Measurements from ENCODE around the gene PPP6R2. TPM values are rescaled to one million over a fixed set of nuclear protein-coding genes. Genes with fewer than 3 reads are reported as not detected.
"Not testable (repeated sequence)": the region's sequence is repeated elsewhere in the genome, so short reads cannot be mapped to it uniquely, and the experiment has no call there.

PPP6R2 gene
- total RNA-seq, 1 donor from 2014 or later = 72.9 TPM

GRCh38 chr22:50317674-50318073 is 25.5 kb upstream of the PPP6R2 start:
- DNase-seq (ENCODE audit: low read depth, low spot score) = no peak

- DNase-seq (ENCODE audit: low read depth, low spot score) = no peak
These were observed 24.8 kb upstream of the PPP6R2 start for GRCh38 chr22:50318356-50318697.

- no peak for DNase-seq (ENCODE audit: low read depth, low spot score)
These were observed 24.3 kb upstream of the PPP6R2 start for GRCh38 chr22:50318698-50319411.

- no peak for DNase-seq (ENCODE audit: low read depth, low spot score)
These were observed 23.6 kb upstream of the PPP6R2 start for GRCh38 chr22:50319503-50319951.

DNA sequence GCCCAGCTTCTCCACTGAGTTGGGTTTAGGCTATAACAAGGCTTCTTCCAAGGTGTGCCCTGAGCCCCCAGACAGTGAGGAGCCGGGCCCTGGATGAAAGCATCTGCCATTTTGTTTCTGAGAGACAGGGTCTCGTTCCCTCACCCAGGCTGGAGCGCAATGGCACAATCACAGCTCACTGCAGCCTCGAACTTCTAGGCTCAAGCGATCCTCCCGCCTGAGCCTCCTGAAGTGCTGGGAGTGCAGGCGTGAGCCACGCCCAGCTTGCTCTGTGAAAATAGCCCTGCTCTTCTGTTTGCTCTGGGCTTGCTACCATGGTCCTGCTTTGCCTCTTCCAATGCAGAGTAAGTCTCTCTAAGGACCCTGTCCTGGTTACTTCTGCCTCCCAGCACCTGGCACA is 23.0 kb upstream of the PPP6R2 start:
- no peak for DNase-seq (ENCODE audit: low read depth, low spot score)

GRCh38 chr22:50320671-50321325 is 22.3 kb upstream of the PPP6R2 start:
- no peak for DNase-seq (ENCODE audit: low read depth, low spot score)

- not testable (repeated sequence) for DNase-seq (ENCODE audit: low read depth, low spot score)
These were observed 20.6 kb upstream of the PPP6R2 start for GRCh38 chr22:50322382-50323104.

DNA sequence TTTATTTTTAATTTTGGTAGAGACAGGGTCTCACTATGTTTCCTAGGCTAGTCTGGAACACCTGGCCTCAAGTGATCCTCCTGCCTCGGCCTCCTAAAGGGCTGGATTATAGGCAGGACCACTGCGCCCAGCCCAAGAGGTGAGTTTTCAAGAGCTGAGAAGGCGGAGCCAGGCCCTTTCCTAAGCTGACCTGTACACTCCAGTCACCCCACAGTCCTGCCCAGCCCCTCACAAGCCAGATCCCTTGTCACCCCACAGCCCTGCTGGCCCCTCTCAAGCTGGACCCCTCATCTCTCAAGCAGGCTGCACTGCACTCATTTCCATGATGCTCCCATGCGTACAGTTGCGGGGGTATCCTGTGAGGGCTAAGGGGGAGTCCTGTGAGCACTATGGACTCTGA is 19.2 kb upstream of the PPP6R2 start:
- no peak for DNase-seq (ENCODE audit: low read depth, low spot score)

- DNase-seq (ENCODE audit: low read depth, low spot score) = no peak
These were observed 17.5 kb upstream of the PPP6R2 start for GRCh38 chr22:50325444-50326224.

DNA sequence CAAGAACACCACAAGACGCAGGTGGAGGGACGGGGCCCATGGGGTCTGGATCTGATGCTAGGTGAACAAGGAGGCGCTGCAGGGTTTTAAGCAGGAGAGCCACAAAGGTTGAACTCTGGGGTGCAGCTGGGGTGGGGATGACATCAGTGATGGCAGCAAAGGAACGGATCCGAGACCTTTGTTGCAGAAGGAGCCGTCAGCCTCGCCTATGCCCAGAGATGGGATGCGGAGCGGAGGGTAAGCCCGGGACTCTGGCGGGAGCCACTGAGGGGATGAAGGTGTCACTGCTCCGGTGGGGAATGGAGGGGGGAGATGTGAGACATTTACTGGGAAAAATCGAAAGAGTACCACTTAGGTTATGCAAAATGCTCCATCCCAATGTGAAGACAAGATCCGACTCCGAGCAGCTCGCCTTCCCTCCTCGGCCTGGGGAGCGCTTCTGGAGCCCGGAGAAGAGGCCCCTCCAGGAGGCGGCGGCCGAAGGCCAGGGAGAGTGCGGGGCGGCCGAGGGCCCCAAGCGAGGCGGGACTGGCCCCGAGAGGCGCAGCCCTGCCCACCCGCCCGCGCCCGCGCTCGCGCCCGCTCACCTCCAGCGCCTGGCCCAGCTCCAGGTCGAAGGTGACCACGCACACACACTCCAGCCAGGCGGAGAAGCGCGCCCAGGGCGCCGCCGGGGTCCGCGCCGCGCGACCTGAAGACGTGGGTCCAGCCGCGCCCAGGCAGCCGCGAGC is 16.7 kb upstream of the PPP6R2 start:
- no peak for DNase-seq (ENCODE audit: low read depth, low spot score)

GRCh38 chr22:50326956-50327710 is 16.0 kb upstream of the PPP6R2 start, which contains the start of gene DENND6B:
TSS of gene DENND6B (minus strand) at chr22:50327012. CDS start at chr22:50326988, 24 bp downstream.
- no peak for DNase-seq (ENCODE audit: low read depth, low spot score)

DNA sequence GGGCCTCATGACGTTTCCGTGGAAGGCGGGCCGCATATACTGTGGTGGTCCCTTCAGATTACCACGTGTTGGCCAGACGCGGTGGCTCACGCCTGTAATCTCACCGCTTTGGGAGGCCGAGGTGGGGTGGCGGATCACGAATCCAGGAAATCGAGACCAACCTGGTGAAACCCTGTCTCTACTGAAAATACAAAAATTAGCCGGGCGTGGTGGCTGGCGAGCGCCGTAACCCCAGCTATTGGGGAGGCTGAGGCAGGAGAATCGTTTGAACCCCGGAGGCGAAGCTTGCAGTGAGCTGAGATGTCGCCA is 15.5 kb upstream of the PPP6R2 start:
- DNase-seq (ENCODE audit: low read depth, low spot score) = no peak

- no peak for DNase-seq (ENCODE audit: low read depth, low spot score)
These were observed 13.9 kb upstream of the PPP6R2 start for GRCh38 chr22:50329236-50329635.

- DNase-seq (ENCODE audit: low read depth, low spot score) = not testable (repeated sequence)
These were observed 8.7 kb upstream of the PPP6R2 start for GRCh38 chr22:50334433-50334832.

- DNase-seq (ENCODE audit: low read depth, low spot score) = no peak
These were observed 5.7 kb upstream of the PPP6R2 start for GRCh38 chr22:50337262-50338041.

DNA sequence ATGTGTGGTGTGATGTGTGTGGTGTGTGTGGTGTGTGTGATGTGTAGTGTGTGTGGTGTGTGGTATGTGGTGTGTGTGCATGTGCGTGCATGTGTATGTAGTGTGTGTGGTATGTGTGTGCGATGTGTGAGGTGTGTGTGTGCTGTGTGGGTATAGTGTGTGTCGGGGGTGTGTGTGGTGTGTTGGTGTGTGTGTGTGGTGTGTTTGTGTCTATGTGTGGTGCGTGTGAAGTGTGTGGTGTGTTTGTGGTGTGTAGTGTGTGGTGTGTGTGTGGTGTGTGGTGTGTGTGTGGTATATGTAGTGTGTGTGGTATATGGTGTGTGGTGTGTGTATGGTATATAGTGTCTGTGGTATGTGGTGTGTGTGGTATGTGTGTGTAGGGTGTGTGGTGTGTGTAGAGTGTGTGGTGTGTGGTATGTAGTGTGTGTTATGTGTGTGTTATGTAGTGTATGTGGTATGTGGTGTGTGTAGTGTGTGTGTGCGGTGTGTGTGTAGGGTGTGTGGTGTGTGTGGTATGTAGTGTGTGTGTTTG is 5.0 kb upstream of the PPP6R2 start:
- no peak for DNase-seq (ENCODE audit: low read depth, low spot score)

DNA sequence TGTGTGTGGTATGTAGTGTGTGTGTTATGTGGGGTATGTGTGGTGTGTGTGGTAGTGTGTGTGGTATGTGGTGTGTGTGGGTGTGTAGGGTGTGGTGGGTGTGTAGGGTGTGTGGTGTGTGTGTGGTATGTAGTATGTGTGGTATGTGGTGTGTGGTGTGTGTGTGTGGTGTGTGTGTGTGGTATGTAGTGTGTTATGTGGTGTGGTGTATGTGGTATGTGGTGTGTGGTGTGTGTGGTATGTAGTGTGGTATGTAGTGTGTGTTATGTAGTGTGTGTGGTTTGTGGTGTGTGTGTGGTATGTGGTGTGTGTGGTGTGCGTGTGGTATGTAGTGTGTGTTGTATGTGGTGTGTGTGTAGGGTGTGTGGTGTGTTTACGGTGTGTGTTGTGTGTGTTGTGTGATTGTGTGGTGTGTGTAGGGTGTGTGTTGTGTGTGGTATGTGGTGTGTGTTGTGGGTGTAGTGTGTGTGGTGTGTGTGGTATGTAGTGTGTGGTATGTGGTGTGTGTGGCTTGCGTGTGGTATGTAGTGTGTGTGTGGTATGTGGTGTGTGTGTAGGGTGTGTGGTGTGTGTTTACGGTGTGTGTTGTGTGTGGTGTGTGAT is 4.2 kb upstream of the PPP6R2 start:
- no peak for DNase-seq (ENCODE audit: low read depth, low spot score)

DNA sequence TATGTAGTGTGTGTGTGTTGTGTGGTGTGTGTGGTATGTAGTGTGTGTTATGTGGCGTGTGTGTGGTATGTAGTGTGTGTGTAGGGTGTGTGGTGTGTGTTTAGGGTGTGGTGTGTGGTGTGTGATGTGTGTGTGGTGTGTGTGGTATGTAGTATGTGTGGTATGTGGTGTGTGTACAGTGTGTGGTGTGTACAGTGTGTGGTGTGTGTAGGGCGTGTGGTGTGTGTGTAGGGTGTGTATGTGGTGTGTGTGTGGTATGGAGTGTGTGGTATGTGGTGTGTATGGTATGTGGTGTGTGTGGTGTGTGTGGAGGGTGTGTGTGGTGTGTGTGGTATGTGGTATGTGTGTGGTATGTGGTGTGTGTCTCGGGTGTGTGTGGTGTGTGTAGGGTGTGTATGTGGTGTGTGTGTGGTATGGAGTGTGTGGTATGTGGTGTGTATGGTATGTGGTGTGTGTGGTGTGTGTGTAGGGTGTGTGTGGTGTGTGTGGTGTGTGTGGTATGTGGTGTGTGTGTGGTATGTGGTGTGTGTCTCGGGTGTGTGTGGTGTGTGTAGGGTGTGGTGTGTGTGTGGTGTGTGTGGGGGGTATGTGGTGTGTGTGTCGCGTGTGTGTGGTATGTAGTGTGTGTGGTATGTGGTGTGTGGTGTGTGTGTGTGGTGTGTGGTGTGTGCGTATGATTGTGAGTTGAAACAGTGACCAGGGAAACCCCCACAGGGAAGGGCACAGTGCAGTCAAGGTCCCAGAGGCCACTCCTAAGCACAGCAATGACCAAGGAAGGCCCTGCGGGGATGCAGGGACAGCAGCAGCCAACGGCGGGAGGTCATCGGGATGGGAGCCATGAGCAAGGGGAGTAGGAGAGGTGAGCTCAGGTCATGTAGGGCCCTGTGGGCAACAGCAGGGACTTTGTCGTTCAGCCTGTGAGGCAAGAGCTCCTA is 2.9 kb upstream of the PPP6R2 start:
- no peak for DNase-seq (ENCODE audit: low read depth, low spot score)
